Stimulated activated CD4-positive, alpha-beta T cell treated with anti-CD3 and anti-CD28 coated beads, Interleukin-2, amount 100 ng/mL, for 48 hours (primary cell): Measurements from ENCODE around the gene BHLHA9.
"Not testable (repeated sequence)": the region's sequence is repeated elsewhere in the genome, so short reads cannot be mapped to it uniquely, and the experiment has no call there.

ENCODE experiments used
- DNase-seq, 2 donors: peaks; one replicate each; pipeline ENCODE4 v3.0.0-alpha.2; 2020

BHLHA9 gene

DNA sequence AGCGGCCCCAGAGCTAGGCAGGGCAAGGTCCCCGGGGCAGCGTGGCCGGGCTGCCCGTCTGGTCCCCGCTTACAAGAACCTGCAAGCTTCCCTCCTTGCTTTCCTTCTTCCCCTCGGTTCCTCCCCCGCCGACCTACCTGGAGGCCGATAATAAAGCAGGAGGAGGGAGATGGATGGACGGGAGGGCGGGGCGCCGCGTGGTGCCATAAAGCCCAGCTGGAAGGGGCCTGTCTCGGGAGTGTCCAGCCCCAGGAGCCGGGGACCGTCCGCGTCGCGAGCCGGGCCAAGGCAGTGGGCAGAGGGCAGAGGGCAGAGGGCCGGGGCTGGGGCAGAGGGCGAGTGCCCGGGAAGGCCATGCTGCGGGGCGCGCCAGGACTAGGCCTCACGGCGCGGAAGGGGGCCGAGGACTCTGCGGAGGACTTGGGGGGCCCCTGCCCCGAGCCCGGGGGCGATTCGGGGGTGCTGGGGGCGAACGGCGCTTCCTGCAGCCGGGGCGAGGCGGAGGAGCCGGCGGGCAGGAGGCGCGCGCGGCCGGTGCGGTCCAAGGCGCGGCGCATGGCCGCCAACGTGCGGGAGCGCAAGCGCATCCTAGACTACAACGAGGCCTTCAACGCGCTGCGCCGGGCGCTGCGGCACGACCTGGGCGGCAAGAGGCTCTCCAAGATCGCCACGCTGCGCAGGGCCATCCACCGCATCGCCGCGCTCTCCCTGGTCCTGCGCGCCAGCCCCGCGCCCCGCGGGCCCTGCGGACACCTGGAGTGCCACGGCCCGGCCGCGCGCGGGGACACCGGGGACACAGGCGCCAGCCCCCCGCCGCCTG, at the start of gene BHLHA9:
TSS of gene BHLHA9 (plus strand) at position 235 of the 820 bp plus-strand sequence. CDS start at position 355, 120 bp downstream.
- DNase-seq, result no peak

DNA sequence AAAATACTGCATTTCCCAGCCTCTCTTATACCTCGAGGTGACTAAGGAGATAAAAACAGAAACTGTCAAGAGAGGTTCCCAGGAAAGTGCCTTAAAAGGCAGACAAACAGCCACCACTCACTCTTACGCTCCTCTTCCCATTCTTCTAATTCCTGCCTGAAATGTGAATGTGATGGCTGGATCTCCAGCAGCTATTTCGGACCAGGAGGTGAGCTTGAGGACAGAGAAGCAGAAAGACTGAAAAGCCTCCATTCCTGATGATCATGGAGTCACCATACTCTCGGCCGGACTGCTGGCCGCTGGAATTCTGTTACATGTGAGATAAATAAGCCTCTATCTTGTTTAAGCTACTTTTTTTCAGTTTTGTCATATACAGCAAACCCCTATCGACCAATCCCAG, 49.0 kb upstream of the BHLHA9 start:
- DNase-seq, result no peak

DNA sequence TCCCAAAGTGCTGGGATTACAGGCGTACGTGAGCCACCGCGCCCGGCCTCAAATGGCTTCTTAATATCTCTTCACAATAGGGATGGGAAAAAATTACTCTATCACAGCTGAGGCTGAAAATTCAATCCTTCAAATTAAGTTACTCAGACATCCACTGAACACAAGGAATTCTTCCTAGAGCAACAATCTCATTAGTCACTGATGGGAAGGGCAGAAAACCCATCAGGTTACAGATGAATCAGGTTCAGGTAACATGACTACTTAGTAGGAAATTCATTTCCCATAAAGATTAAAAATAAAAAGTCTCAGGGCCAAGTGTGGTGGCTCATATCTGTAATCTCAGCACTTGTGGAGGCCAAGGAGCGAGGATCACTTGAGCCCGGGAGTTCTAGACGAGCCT, 47.9 kb upstream of the BHLHA9 start:
- no peak for DNase-seq

DNA sequence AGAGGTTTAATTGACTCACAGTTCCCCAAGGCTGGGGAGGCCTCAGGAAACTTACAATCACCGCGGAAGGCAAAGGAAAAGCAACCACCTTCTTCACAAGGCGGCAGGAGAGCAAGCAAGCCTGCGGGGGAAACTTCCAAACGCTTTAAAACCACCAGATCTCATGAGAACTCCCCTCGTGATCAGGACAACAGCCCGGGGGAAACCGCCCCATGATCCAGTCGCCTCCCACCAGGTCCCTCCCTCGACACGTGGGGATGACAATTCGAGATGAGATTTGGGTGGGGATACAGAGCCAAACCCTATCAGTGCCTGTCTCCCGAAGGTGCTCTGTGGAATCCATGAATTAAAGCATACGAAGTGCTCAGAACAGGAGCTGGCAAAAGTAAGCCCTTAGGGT, 46.6 kb upstream of the BHLHA9 start:
- DNase-seq, result no peak

DNA sequence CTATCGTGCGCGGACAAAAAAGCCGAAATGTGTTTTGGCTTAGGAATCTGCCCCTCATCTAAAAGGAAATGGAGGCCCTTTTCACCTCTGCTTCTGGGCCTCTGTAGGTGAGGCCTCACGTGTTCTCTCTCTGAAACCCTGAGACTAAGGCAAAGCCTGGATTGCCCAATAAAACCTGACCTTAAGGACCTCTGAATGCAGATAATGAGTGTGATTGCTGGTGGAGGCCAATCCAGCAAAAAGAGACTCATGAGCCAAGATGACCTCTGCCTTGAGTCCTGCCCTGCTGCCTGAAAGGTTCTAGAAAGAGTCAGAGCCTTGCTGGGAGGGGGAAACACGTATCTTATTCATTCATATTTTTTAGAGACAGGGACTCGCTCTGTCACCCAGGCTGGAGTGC, 45.9 kb upstream of the BHLHA9 start:
- DNase-seq, result no peak

DNA sequence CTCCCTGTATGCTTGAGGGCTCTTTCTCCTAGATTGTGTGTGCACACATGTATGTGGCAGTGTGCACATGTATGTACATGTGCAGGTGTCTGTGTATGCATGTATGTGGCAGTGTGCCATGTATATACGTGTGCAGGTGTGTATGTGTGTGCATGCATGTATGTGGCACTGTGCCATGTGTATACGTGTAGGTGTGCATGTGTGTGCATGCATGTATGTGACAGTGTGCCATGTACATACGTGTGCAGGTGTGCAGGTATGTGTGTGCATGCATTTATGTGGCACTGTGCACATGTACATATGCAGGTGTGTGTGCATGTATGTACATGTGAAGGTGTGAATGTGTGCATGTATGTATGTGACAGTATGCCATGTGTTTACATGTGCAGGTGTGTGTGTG, 43.9 kb upstream of the BHLHA9 start:
- DNase-seq, result no peak

DNA sequence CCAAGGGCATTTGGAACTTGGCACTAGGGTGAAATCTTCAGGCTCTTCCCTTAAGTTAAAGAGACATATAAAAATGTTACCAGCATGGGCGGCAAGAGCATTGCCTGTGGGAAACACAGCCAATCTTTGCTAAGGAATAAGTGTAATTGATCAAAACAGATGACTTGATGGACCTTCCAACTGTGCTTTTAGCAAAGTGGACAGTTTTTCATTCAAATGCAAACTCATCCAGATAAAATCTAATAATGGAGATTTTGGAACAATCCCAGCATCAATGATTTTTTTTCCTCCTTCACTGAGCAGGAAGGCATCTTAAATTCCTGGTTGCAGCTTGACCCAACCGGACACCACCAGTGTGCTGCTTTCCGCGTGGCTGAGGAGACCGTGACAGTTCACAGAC, 42.9 kb upstream of the BHLHA9 start:
- no peak for DNase-seq

DNA sequence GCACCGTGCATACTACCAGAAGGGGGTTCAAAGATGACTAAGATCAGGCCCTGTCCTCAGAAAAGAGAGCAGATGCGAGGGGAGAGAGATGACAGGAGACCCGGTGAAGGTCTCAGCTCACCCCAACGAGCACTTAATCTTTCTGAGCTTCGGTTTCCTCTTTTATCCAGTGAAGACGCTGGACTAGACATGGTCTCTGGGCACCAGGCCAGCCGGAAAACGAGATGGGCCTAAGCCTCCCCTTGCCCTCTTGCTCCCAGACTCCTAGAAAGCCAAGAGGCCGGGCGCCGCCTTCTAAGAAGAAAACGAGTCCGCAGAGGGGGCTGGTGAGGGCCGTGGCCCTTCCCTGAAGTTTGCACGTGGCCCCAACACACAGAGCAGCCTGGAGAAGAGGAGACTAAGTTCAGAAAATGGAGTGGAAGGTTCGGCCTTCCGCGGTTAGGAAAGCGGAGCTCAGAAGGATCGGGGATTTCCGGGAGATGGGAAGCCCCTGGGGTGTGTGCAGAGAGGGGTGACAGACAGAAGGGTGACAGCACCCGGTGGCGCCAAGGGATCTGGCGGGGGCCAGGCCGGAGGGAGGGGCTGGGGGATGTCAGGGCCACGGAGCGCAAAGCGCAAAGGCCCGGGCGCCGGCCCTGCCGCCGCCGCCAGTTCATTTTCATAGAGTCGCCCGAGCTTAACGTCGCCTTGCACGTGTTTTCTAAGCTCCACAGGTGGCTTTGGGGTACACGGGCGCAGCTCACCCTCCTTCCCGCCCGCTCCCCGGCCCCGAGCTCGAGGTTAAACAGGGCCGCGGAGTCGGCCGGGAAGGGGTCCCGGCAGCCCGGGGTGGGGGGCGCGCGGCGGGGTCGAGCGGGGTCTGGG, 42.1 kb upstream of the BHLHA9 start:
- no peak for DNase-seq

DNA sequence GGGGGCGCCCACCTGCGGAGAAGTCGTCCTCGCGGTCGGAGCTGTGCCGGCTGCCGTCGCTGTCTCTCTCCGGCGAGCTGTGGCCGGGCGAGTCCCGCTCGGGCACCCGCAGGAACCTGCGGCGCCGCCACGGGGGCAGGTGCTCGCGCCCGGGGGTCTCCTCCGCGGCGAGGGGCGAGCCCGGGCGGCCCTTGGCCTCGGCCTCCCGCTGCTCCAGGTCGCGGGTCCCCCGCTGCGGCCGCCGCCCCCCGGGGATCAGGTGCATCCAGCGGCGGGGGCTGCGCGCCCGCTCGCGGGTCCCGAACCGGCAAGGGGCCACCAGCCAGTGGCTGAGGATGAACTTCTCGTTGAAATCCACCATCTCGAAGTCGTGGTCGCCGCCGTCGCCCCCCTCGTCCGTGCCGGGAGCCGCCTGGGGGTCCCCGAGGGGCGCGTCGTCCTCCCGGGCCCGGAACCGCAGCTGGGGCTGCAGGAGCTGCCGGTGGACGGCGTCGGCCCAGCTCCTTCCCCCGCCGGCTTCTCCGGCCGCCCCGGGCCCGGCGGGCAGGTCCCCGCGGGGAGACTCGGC, 41.4 kb upstream of the BHLHA9 start:
- DNase-seq, result no peak

DNA sequence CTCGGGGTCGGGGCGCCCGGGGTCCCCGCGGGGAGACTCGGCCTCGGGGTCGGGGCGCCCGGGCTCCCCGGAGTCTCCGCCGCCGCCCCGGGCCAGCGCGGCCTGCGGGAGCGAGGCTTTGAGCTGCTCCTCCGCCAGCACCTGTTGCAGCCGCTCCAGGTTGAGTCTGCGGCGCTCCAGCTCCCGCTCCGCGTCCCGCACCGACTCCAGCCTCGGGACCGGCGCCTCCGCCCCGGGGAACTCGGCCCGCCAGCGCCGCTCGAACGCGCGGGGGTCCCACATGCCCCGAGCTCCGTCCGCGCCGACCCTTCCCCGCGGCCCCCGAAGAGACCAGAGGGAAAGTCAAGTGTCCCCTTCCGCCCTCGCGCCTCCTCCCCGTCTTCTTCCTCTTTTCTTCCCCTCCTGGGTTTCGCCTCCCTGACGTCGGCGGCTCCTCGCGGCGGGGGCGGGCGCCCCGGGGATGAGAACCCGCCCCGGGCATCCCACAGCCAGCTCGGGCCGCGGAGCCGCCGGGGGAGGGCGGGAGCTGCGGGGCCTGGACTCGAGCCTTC, 40.8 kb upstream of the BHLHA9 start:
- DNase-seq, result peak in 1 of 2 donors; percentile 18

DNA sequence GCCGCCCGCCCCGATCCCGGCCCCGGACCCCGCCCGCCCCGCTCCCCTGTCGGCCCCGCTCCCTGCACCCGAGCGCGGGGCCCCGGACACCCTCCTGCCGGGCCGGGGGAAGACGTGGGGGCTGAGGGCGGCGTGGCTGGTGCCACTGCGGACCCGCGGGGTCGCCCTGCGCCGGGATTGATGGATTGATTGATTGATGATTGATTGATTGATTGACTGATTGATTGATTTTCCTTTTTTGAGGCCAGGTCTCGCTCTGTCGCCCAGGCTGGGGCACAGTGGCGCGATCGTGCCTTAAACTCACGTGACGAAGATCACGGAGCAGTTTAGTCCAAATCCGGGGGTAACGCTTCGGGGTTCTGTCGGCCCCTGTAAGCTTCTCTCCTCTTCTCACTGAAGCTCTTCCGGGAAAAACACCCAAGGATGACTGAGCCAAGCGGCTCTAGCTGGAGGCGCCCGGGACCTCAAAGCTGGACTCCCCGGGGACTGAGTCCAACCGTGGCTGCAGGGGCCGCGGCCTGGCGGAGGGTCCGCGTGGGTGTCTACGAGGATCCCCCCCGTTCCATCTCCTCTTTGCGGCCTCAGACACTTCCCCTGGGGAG, 40.2 kb upstream of the BHLHA9 start:
- DNase-seq, result no peak

DNA sequence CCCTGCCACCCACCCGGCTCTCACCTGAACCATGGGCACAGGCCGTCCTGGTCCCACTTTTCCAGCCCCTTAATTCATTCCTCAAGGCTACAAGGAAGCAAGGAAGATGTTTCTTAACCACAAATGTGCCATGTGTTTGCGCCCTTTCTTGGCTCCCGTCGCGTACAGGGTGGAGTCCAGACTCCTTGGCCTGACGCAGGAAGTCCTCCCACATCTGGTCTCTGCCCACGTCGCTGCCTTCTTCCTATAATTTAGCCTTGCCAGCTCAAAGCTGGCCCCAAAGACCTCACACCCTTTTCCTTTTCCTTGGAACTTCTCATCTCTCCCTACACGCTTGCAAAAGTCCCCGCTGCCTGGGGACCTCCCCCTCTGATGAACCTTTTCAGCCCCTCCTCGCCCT, 38.8 kb upstream of the BHLHA9 start:
- DNase-seq, result no peak

DNA sequence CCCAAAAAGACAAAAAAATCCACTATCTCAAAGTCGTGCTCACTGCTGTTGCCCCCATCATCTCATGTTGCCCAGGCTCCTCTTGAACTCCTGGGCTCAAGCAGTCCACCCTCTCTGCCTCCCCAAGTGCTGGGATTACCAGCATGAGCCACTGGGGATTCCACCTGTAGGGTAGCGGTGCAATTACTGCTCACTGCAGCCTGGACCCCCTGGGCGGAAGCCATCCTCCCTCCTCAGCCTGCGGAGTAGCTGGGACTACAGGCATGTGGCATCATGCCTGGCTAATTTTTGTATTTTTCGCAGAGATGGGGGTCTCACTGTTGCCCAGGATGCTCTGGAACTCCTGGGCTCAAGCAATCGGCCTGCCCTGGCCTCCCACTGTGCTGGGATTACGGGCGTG, 37.9 kb upstream of the BHLHA9 start:
- no peak for DNase-seq

DNA sequence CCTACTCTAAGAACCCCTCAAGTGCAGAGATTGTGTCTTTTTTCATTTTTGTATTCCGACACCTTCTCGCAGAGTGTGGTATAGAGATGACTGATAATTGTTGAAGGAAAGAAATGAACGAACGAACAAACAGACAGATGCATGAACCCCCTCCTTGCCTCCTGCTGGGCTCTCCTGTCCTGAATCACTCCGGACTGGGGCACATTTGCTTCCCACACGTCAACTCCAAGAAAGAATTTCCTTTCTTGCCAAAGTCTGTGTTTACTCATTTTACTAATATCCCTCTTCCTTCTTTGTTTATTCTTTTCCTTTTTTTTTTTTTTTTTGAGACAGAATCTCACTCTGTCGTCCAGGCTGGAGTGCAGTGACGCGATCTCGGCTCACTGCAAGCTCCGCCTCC, 37.5 kb upstream of the BHLHA9 start:
- DNase-seq, result no peak

DNA sequence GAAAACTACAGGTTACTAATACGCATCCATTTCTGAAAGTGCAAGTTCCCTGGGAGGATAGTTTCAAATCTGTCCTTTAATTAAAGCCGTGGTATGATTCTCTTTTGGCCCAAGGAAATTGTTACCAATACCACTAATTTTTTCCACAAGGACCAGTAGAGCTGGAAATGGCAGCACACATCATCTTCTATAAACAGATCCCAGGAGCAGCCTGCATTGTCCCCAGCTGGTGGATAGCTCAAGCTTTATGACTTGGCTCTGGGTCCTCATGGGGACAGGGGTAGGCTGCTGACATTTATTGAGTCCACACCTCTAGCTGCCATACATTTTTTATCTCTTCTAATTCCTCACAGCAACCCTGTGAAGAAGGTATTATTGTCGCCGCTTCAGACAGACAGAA, 35.8 kb upstream of the BHLHA9 start:
- DNase-seq, result no peak

DNA sequence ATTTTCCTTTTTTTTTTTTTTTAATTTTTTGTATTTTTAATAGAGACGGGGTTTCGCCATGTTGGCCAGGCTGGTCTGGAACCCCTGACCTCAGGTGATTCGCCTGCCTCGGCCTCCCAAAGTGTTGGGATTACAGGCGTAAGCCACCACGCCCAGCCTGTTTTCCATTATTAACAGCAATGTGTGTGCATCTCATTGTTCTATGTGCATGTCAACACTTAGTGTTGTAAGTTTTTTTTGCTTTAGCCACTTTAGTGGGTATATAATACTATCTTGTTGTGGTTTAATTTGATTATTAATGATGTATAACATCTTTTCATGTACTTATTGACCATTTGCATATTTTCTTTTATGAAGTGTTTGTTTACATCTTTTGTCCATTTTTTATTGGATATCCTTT, 32.8 kb upstream of the BHLHA9 start:
- no peak for DNase-seq

DNA sequence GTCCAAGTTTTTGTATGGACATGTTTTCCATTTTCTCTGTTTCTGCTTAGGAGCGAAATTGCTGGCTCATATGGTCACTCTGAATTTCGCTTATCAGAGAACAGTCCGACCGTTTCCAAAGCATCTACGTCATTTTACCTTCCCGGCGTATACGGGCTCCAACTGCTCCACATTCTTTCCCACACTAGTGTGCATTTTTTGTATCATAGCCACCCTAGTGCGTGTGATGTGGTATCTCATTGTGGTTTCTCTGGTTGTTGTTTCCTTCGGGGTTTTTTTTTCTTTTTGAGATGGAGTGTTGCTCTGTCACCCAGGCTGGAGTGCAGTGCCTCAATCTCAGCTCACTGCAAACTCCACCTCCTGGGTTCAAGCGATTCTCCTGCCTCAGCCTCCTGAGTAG, 31.0 kb upstream of the BHLHA9 start:
- DNase-seq, result no peak

DNA sequence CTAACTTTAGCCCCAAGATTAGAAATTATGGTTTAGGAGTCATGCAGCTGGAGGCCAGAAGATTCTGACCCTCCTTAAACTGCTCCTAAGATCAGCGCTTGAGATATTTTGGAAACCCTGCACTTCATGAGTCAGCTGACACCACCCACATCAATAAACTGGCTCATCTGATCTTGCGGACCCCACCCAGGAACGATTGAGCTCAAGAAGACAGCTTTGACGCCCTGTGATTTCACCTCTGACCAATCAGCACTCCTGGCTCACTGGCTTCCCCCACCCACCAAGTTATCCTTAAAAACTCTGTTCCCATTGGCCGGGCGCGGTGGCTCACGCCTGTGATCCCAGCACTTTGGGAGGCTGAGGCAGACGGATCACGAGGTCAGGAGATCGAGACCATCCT, 29.8 kb upstream of the BHLHA9 start:
- not testable (repeated sequence) for DNase-seq

DNA sequence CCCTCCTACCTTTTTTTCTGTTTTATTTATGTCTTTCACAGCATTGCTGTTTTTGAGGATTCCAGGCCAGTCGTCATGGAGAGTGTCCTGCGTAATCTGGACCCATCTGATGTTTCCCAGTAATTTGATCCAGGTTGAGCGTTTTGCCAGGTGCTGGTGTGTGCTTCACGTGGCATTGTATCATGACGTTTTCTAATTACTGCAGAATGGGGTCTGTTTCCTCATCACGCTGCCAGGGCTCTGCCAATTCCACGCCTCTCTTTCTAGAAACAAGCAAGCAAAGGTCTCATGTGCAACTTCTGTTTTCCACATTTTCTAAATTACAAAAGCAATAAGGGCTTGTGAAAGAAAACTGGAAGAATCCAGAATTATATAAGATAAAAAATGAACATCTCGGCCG, 28.3 kb upstream of the BHLHA9 start:
- DNase-seq, result no peak

DNA sequence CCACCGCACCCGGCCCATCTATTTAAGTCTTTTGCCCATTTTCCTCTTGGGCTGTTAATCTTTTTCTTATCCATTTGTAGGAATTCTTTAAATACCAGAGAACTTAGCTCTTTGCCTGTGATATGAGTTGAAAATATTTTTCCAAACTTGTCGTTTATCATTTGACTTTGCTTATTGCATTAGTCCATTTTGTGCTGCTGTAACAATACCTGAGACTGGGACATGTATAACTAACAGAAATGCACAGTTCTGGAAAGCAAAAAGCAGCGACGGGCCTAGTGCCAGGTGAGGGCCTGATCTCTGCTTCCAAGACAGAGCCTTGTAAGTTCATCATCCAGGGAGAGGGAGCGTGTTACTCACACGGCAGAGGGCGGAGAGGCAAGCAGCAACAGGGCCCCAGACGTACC, 25.6 kb upstream of the BHLHA9 start:
- DNase-seq, result no peak

DNA sequence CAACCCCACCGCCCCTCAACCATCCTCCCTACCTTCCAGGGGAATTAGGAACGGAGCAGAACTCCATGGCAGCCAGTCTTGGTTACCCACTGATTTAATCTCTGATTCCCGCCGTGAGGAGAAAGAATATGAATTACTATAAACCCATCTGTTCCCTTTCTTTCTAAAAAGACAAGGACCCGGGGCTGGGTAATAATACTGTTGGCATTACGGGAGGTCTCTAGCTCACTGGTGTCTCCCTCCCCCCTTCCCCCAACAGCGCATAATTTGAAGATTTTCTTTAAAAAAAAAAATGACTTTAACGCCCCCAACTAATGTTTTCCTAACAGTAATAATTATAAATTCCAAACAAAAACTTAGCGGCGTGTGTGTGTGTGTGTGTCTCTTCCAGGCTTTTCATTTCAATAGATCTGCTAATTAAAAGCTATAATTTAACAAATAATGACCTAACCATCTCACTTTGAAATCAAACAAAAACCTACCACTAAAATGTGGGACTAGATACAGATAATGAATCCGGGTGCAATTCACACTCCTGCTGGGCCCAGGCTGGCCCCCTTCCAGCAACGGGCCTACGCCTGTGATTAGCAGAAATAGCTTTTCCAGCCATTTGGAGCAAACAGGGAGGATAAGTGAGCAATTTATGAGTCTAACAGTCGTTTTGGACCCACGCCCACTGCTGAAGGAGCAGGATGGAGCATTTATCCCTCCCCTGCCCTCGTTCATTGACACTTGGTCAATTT, 18.2 kb upstream of the BHLHA9 start:
- DNase-seq, result no peak

DNA sequence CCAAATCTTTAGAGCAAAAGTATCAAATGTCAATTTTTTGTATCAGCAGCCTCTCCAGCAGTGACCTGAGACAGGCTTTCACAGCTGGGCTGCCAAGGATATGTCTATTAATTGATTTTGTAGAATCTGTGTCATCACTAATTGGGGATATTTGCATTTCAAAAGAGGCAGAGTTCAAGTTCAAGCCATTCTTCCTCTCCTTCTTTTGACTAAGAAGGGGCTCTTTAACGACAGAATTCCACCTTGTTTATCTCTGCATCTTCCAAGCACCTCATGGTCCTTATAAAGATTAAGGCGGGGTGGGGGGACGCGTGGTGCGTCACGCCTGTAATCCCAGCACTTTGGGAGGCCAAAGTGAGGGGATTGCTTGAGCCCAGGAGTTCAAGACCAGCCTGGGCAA, 15.2 kb upstream of the BHLHA9 start:
- no peak for DNase-seq
